Natural killer cell (primary cell): ENCODE data around the gene TM2D1. TPM values are rescaled to one million over a fixed set of nuclear protein-coding genes. Genes with fewer than 3 reads are reported as not detected.

Experiments used
- ATAC-seq, 3 donors: fragments of 150-1000 bp in 2 of 3; fragments of 200-7000 bp in 1 of 3; cut with Tn5 transposase; 1 replicate in 1 of 3; 2 replicates in 2 of 3; pipeline ENCODE4 v1.10.0; 2021; ENCODE audit warnings: mild to moderate bottlenecking in 2 of 3, moderate library complexity in 2 of 3
- DNase-seq, 2 donors: peaks; one replicate each; pipeline versions ENCODE4 v3.0.0 to v3.0.0-alpha.2; 2013 to 2021; ENCODE audit warnings: mixed read lengths in 1 of 2
- H3K27ac ChIP-seq: one replicate; pipeline ENCODE4 v1.5.1; 2013; ENCODE audit warnings: mild to moderate bottlenecking, low read length
- H3K27me3 ChIP-seq: one replicate; pipeline ENCODE4 v1.6.1; 2013; ENCODE audit warnings: low read length; ENCODE audit not compliant: control insufficient read depth, insufficient read depth
- H3K36me3 ChIP-seq: one replicate; pipeline ENCODE4 v1.6.1; 2013; ENCODE audit warnings: low read length; ENCODE audit not compliant: control insufficient read depth, insufficient read depth
- H3K4me1 ChIP-seq: one replicate; pipeline ENCODE4 v1.6.1; 2013; ENCODE audit warnings: low read length; ENCODE audit not compliant: control insufficient read depth, insufficient read depth
- H3K4me3 ChIP-seq: one replicate; pipeline ENCODE4 v1.5.1; 2013; ENCODE audit warnings: low read length
- H3K9me3 ChIP-seq: one replicate; pipeline ENCODE4 v1.6.1; 2013; ENCODE audit warnings: low read length; ENCODE audit not compliant: control insufficient read depth, insufficient read depth
- H3K27ac Mint-ChIP-seq, 2 donors: one replicate each; pipeline ENCODE4 v1.8.0; 2022; ENCODE audit warnings: mild to moderate bottlenecking in 2 of 2, mixed read lengths in 2 of 2, moderate library complexity in 1 of 2
- H3K27me3 Mint-ChIP-seq, 2 donors: one replicate each; pipeline ENCODE4 v1.8.0; 2022; ENCODE audit warnings: low read depth in 2 of 2, mixed read lengths in 2 of 2
- H3K36me3 Mint-ChIP-seq: one replicate; pipeline ENCODE4 v1.8.0; 2022; ENCODE audit warnings: mixed read lengths
- H3K4me1 Mint-ChIP-seq, 2 donors: one replicate each; pipeline ENCODE4 v1.8.0; 2022; ENCODE audit warnings: mixed read lengths in 2 of 2
- H3K4me3 Mint-ChIP-seq: one replicate; pipeline ENCODE4 v1.8.0; 2022; ENCODE audit warnings: mild to moderate bottlenecking, moderate library complexity, mixed read lengths
- H3K9me3 Mint-ChIP-seq, 2 donors: one replicate each; pipeline ENCODE4 v1.8.0; 2022; ENCODE audit warnings: mixed read lengths in 2 of 2
- WGBS: methylation state at CpG from one replicate; pipeline ENCODE4 v1.1.7; 2013; ENCODE audit warnings: missing lambda C conversion rate; ENCODE audit not compliant: insufficient coverage; 5-methylcytosine and 5-hydroxymethylcytosine counted together
- intact Hi-C: fragments of 100-400 bp; cut with micrococcal nuclease; formaldehyde crosslinking; loops from one replicate; pipeline ENCODE4 v1.14.2; 2022
- total RNA-seq, 4 donors: library from RNA; stranded (reverse); fragments of 120-200 nt in 1 of 4; gene quantifications; one replicate each; pipeline versions ENCODE4 v1.2.3 to v1.2.4, GENCODE V29; 2013 to 2022
- TF ChIP-seq, protein P1 (sequence below): fragments of 200-600 bp; IDR thresholded peaks from one replicate; pipeline ENCODE4 v1.8.0; 2022; ENCODE audit warnings: antibody characterized with exemption

The TM2D1 gene
- total RNA-seq, 3 donors from 2014 or later (not counting 1 experiment from before 2014, with no cell fraction given), result 24.7 to 34.2 (median 26.4) TPM

DNA sequence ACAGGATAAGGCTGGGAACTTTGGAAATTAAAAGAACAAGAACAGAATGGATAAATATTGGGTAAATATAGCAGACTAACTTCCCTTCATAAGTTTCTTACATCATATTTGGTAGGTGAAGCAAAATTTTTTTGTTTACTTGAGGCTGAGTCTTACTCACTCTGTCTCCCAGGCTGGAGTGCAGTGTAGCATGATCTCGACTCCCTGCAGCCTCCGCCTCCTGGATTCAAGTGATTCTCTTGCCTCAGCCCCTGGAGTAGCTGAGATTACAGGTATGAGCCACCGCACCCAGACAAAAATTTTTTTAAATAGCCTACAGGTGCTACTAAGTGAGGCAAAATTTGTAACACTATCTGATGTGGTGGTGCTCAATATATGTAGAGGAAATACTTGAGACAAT lies 50.7 kb downstream of the TM2D1 start:
- H3K4me1 Mint-ChIP-seq, result no peaks in the 10 kb centered on the region
- Histone ChIP-seq H3K36me3 (no peaks in the 10 kb centered on the region), H3K27ac (no peak overlapping the region), H3K27me3 (no peaks in the 10 kb centered on the region), H3K4me3 (no peak overlapping the region), H3K4me1 (no peaks in the 10 kb centered on the region), H3K9me3 (no peaks in the 10 kb centered on the region)
- ATAC-seq (no peak), DNase-seq (no peak)
- H3K9me3 Mint-ChIP-seq, result no peaks in the 10 kb centered on the region
- H3K27ac Mint-ChIP-seq, result no peak overlapping the region
- intact Hi-C loops, result no loop called here
- H3K27me3 Mint-ChIP-seq, result no peaks in the 10 kb centered on the region
- H3K4me3 Mint-ChIP-seq, result no peak overlapping the region
- 92% methylated on average over 3 of the region's 3 CpGs for WGBS
- TF ChIP-seq, protein P1, sequence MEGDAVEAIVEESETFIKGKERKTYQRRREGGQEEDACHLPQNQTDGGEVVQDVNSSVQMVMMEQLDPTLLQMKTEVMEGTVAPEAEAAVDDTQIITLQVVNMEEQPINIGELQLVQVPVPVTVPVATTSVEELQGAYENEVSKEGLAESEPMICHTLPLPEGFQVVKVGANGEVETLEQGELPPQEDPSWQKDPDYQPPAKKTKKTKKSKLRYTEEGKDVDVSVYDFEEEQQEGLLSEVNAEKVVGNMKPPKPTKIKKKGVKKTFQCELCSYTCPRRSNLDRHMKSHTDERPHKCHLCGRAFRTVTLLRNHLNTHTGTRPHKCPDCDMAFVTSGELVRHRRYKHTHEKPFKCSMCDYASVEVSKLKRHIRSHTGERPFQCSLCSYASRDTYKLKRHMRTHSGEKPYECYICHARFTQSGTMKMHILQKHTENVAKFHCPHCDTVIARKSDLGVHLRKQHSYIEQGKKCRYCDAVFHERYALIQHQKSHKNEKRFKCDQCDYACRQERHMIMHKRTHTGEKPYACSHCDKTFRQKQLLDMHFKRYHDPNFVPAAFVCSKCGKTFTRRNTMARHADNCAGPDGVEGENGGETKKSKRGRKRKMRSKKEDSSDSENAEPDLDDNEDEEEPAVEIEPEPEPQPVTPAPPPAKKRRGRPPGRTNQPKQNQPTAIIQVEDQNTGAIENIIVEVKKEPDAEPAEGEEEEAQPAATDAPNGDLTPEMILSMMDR, result no peak
- H3K36me3 Mint-ChIP-seq, result no peaks in the 10 kb centered on the region

DNA sequence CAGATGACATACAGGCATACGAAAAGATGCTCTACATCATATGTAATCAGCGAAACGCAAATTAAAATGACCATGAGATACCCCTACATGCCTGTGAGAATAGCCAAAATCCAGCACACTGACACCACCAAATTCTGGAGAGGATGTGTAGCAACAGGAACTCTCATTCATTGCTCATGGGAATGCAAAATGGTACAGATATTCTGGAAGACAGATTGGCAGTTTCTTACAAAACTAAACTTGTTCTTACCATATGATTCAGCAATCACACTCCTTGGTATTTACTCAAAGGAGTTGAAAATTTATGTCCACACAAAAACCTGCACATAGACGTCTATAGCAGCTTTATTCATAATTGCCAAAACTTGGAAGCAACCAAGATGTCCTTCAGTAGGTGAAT lies 52.6 kb downstream of the TM2D1 start:
- Histone ChIP-seq H3K27me3 (no peaks in the 10 kb centered on the region), H3K36me3 (no peaks in the 10 kb centered on the region), H3K27ac (no peak overlapping the region), H3K4me1 (no peaks in the 10 kb centered on the region), H3K4me3 (no peak overlapping the region), H3K9me3 (no peaks in the 10 kb centered on the region)
- 93% methylated on average over 4 of the region's 4 CpGs for WGBS
- no peak for DNase-seq
- Mint-ChIP-seq H3K27me3 (no peaks in the 10 kb centered on the region), H3K36me3 (no peaks in the 10 kb centered on the region), H3K4me1 (no peaks in the 10 kb centered on the region), H3K27ac (no peak overlapping the region), H3K9me3 (no peaks in the 10 kb centered on the region), H3K4me3 (no peak overlapping the region)
- intact Hi-C loops, result no loop called here
- no peak for ATAC-seq
- TF ChIP-seq, protein P1, result no peak

DNA sequence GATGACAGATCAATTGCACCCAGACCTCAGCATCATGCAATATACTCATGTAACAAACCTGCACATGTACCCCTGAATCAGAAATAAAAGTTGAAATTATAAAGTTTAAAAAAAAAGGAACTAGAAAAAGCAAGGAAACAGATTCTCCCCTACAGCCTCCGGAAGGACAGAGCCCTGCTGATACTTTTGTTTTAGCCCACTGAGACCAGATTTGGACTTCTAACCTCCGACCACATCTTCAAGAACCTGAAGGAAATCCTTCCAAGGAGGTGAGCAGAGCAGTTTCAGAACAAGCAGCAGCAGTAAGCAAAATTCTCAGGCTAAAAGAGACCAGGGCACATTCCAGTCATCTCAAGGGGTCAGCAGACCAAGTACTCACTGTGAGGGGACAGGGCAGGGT lies 54.5 kb downstream of the TM2D1 start:
- TF ChIP-seq, protein P1, result no peak
- Histone ChIP-seq H3K4me3 (no peak overlapping the region), H3K27me3 (no peaks in the 10 kb centered on the region), H3K9me3 (no peaks in the 10 kb centered on the region), H3K36me3 (no peaks in the 10 kb centered on the region), H3K4me1 (no peaks in the 10 kb centered on the region), H3K27ac (no peak overlapping the region)
- Mint-ChIP-seq H3K27me3 (no peaks in the 10 kb centered on the region), H3K4me1 (no peaks in the 10 kb centered on the region), H3K4me3 (no peak overlapping the region), H3K36me3 (no peaks in the 10 kb centered on the region), H3K27ac (no peak overlapping the region), H3K9me3 (no peaks in the 10 kb centered on the region)
- DNase-seq (no peak), ATAC-seq (no peak)
- WGBS, result 44% methylated on average over 2 of the region's 2 CpGs
- intact Hi-C loops, result no loop called here

DNA sequence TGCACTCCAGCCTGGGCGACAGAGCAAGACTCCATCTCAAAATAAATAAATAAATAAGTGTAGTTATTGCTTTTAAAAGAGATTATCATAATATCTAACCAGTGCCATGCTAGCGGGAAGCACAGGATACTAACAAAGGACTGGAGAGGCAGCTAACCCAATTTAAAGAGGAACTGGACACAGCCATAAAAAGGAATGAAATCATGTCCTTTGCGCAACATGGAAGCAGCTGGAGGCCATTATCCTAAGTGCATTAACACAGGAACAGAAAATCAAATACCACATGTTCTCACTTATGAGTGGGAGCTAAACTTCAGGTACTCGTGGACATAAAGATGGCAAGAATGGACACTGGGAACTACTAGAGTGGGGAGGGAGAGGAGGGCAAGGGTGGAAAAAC lies 54.9 kb downstream of the TM2D1 start:
- intact Hi-C loops, result no loop called here
- Mint-ChIP-seq H3K27ac (no peak overlapping the region), H3K4me3 (no peak overlapping the region), H3K9me3 (no peaks in the 10 kb centered on the region), H3K4me1 (no peaks in the 10 kb centered on the region), H3K27me3 (no peaks in the 10 kb centered on the region), H3K36me3 (no peaks in the 10 kb centered on the region)
- TF ChIP-seq, protein P1, result no peak
- Histone ChIP-seq H3K9me3 (no peaks in the 10 kb centered on the region), H3K27ac (no peak overlapping the region), H3K27me3 (no peaks in the 10 kb centered on the region), H3K4me1 (no peaks in the 10 kb centered on the region), H3K4me3 (no peak overlapping the region), H3K36me3 (no peaks in the 10 kb centered on the region)
- no peak for ATAC-seq
- no peak for DNase-seq
- 93% methylated on average over 2 of the region's 4 CpGs for WGBS
